ENCODE data around the gene MRPL14. TPM values are rescaled to one million over a fixed set of nuclear protein-coding genes. Genes with fewer than 3 reads are reported as not detected.

Gene MRPL14
- total and polyA plus RNA-seq, 9 of the 15 experiments (the other 6 are each of a cell fraction or from before 2014, with no cell fraction given): 126 to 424 (median 165) TPM

- no peak for TF ChIP-seq ZNF764 (CRISPR knock-in tag; IDR thresholded peaks at IDR 0.05; ENCODE audit: low read depth)
- peak; percentile 79; the same call in 1 of the 2 replicates for TF ChIP-seq HDGF (IDR thresholded peaks at IDR 0.05)
- TF ChIP-seq XRCC5 (IDR thresholded peaks at IDR 0.05; ENCODE audit: low read depth, low read length): peak; percentile 81; the same call in 1 of the 2 replicates
- no peak for TF ChIP-seq NR3C1 (CRISPR knock-in tag; IDR thresholded peaks at IDR 0.05)
- TF ChIP-seq KDM1A (IDR thresholded peaks at IDR 0.05): 0 out of 4 replicates have a peak, but pooled peaks of 1 of the 2 experiments have one; percentile 34
- 0 out of 2 replicates have a peak, but pooled peaks have one; percentile 42 for TF ChIP-seq ZNF384 (IDR thresholded peaks at IDR 0.05; ENCODE audit: low read depth, low read length)
- peak; percentile 56 for TF ChIP-seq BRD9 (IDR thresholded peaks at IDR 0.05; ENCODE audit: low read depth, partially characterized antibody)
- peak; percentile 90; the same call in 1 of the 2 replicates for TF ChIP-seq CC2D1A (IDR thresholded peaks at IDR 0.05)
- TF ChIP-seq SAFB (IDR thresholded peaks at IDR 0.05; ENCODE audit: borderline replicate concordance, low read depth, low read length): peak; percentile 54; the same call in 1 of the 2 replicates
- TF ChIP-seq ZNF407 (IDR thresholded peaks at IDR 0.05; ENCODE audit: low read depth): no peak
- no peak for TF ChIP-seq GATA2 (CRISPR knock-in tag; IDR thresholded peaks at IDR 0.05)
- TF ChIP-seq MTA1 (IDR thresholded peaks at IDR 0.05; ENCODE audit: borderline replicate concordance): peak; percentile 57; the same call in 1 of the 2 replicates
- TF ChIP-seq TBP (optimal IDR thresholded peaks at IDR 0.05; ENCODE audit: low read depth, low read length): no peak
- no peak for TF ChIP-seq CBFB (CRISPR knock-in tag; IDR thresholded peaks at IDR 0.05)
- TF ChIP-seq CTCFL (IDR thresholded peaks at IDR 0.05; ENCODE audit: borderline replicate concordance, insufficient read depth, low read depth, low read length, poor library complexity, severe bottlenecking): peak; percentile 38
- TF ChIP-seq RCOR1 (IDR thresholded peaks at IDR 0.05; ENCODE audit: borderline replicate concordance in 1 of 2, low read depth in 2 of 2, low read length in 2 of 2): peak in 1 of 2 experiments; percentile 85; a peak in 2 of 4 replicates
- TF ChIP-seq ZNF121 (CRISPR knock-in tag; conservative IDR thresholded peaks at IDR 0.05): no peak
- TF ChIP-seq CEBPB (tag; IDR thresholded peaks at IDR 0.05): no peak
- no peak for TF ChIP-seq ELF2 (CRISPR knock-in tag; IDR thresholded peaks at IDR 0.05)
- no peak for TF ChIP-seq ZNF174 (CRISPR knock-in tag; IDR thresholded peaks at IDR 0.05)
Observed at GRCh38 chr6:44172731-44173500, 45.7 kb upstream of the MRPL14 start (continued).

All from K562 (cell line).